Measurements from ENCODE around the gene OSCAR.
"Not testable (repeated sequence)": the region's sequence is repeated elsewhere in the genome, so short reads cannot be mapped to it uniquely, and the experiment has no call there.

The OSCAR gene

DNA sequence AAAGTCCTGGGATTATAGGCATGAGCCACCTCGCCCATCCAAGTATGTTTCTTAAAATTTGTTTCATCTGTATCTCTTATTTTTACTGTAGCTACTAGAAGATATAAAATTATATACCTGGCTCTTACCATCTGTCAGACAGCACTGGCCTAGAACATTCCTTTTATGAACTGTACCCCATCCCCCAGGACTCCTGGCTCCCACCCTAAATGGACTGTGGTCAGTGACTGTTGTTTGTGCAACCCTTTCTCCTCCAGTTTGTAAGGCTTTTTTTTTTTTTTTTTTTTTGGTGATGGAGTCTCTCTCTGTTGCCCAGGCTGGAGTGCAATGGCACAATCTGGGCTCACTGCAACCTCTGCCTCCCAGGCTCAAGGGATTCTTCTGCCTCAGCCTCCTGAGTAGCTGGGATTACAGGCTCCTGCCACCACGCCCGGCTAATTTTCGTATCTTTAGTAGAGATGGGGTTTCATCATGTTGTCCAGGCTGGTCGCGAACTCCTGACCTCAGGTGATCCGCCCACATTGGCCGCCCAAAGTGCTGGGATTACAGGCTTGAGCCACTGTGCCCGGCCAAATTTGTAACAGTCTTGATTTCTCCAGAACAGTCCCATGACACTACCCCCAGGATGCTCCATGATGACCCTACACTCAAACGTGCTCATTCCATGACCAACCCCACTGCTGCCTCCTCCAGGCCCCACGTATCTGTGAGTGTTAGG, 4.6 kb upstream of the OSCAR start:
- Histone ChIP-seq H3K4me1 (ENCODE audit: control insufficient read depth, insufficient read depth, low read length) (no peaks in the 10 kb centered on the region), H3K4me3 (ENCODE audit: low read length) (no peak overlapping the region), H3K27ac (ENCODE audit: low read length) (no peak overlapping the region), H3K27me3 (ENCODE audit: control insufficient read depth, insufficient read depth, low read length) (no peaks in the 10 kb centered on the region), H3K9me3 (ENCODE audit: control insufficient read depth, insufficient read depth, low read length) (no peaks in the 10 kb centered on the region), H3K36me3 (ENCODE audit: control insufficient read depth, insufficient read depth, low read length) (peaks cover 24% of the 10 kb centered on the region)
- WGBS (ENCODE audit: insufficient coverage, insufficient read length), result no CpG with 5 or more reads among the region's 11 CpGs
- no peak for DNase-seq (ENCODE audit: low read depth, low spot score)

DNA sequence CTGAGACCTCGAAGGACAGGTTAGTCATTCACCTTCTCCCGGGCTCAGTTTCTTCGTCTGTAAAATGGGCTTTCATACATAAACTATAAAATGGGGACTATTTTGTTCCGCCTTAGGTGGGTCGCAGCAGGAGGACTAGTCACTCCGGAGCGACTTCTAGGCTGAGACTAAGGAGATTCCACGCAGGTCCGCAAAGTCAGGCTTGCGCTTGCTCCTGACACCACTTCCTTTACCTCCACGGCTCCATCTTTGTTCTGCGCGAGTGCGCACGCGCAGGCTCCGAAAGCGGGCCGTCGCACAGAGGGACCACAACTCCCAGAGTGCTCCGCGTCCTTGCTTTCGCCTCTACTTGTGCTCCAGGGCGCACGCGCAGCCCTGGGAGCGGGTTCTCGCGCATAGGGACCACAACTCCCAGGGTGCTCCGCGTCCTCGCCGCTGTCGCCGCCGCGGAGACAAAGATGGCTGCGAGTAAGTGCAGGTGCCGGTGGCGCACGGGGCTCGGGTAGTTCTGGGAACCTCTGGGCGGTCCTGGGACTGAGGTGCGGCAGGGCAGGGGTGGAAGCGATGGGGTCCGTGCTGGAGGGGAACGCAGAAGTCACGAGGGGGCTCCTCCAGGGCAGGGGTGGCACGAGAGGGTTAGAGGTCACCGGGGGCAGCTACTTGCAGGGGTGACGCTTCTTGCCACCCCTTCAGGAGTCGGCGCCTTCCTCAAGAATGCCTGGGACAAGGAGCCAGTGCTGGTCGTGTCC, 2.0 kb upstream of the OSCAR start, which contains the start of gene NDUFA3:
Gene NDUFA3 (plus strand): TSS at position 435 of the 749 bp plus-strand sequence. CDS start 24 bp downstream, at position 459.
- Histone ChIP-seq H3K4me3 (ENCODE audit: low read length) (peak within 1 kb of the TSS; percentile 83), H3K4me1 (ENCODE audit: control insufficient read depth, insufficient read depth, low read length) (no peaks in the 10 kb centered on the region), H3K36me3 (ENCODE audit: control insufficient read depth, insufficient read depth, low read length) (peaks cover 3% of the 10 kb centered on the region; the same call in 1 of the 2 replicates), H3K27ac (ENCODE audit: low read length) (no peak within 1 kb of the TSS), H3K27me3 (ENCODE audit: control insufficient read depth, insufficient read depth, low read length) (no peaks in the 10 kb centered on the region), H3K9me3 (ENCODE audit: control insufficient read depth, insufficient read depth, low read length) (no peaks in the 10 kb centered on the region)
- peak; percentile 99 for DNase-seq (ENCODE audit: low read depth, low spot score)
- no CpG with 5 or more reads among the region's 54 CpGs for WGBS (ENCODE audit: insufficient coverage, insufficient read length)

DNA sequence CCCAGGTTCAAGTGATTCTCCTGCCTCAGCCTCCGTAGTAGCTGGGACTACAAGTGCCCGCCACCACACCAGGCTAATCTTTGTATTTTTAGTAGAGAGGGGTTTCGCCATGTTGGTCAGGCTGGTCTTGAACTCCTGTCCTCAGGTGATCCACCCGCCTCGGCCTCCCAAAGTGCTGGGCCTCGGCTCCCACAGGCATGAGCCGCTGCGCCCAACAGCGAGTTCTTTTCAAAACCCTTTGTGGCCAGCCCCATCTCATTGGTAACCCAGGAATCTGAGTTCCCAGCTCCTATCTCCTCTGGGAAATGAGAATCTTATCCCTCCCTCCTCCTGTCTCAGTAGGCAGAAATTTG, 724 bp downstream of the OSCAR start:
- H3K27ac ChIP-seq (ENCODE audit: low read length); H3K9me3 ChIP-seq (ENCODE audit: control insufficient read depth, insufficient read depth, low read length); H3K36me3 ChIP-seq (ENCODE audit: control insufficient read depth, insufficient read depth, low read length); H3K4me3 ChIP-seq (ENCODE audit: low read length); H3K27me3 ChIP-seq (ENCODE audit: control insufficient read depth, insufficient read depth, low read length); DNase-seq (ENCODE audit: low read depth, low spot score); H3K4me1 ChIP-seq (ENCODE audit: control insufficient read depth, insufficient read depth, low read length): not testable (repeated sequence)
- WGBS (ENCODE audit: insufficient coverage, insufficient read length), result no CpG with 5 or more reads among the region's 9 CpGs

DNA sequence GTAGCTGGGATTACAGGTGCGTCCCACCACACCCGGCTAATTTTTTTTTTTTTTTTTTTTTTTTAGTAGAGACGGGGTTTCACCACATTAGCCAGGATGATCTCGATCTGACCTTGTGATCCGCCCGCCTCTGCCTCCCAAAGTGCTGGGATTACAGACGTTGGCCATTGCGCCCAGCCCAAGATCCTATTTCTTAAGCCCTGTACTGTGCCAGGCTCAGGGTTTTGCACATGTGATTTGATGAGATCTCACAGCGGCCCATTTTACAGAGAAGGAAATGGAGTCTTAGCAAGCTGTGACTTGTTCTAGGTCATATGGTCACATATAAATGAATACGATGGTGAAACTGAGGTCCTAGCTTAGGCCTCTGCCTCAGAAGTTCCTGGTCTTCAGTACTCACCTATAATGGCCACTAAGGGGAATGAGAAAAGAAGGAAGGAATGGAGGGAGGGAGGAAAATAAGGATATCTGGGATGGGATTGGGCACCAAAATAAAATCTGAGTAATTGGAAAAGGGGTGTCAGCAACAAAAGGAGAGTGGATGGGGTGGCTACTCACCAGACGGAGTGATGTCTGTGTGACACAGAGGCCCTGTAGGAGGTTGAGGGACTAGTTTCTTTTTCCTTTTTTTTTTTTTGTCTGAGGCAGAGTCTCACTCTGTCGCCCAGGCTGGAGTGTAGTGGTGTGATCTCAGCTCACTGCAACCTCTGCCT, 1.3 kb downstream of the OSCAR start:
- no peak for DNase-seq (ENCODE audit: low read depth, low spot score)

DNA sequence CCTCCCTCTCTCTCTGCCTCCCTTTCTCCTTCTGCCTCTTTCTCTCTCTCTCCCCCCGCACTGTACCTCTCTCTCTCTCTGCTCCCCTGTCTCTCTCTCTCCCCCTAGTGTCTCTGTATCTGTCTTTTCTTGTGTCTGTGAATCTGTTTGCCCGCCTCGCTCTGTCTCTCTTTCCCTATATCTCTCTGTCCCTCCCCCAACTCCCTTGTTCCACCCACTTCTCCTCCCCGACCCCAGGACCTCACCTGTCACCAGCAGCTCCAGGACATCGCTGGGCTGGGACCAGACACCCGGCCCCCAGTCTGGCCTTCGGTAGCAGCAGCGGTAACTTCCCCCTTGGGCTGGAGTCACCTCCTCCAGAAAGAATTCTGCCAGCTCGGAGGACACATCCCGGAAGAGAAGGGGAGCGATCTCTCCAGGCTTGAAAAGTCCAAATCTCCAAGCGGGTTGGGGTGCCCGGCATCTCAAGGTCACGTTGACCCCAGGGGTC, 3.9 kb downstream of the OSCAR start:
- H3K36me3 ChIP-seq (ENCODE audit: control insufficient read depth, insufficient read depth, low read length), result no peaks in the 10 kb centered on the region
- no CpG with 5 or more reads among the region's 14 CpGs for WGBS (ENCODE audit: insufficient coverage, insufficient read length)
- no peaks in the 10 kb centered on the region for H3K27me3 ChIP-seq (ENCODE audit: control insufficient read depth, insufficient read depth, low read length)
- H3K4me1 ChIP-seq (ENCODE audit: control insufficient read depth, insufficient read depth, low read length), result no peaks in the 10 kb centered on the region
- no peak for DNase-seq (ENCODE audit: low read depth, low spot score)
- H3K4me3 ChIP-seq (ENCODE audit: low read length), result peak overlapping the region; percentile 3; the same call in 1 of the 2 replicates
- no peak overlapping the region for H3K27ac ChIP-seq (ENCODE audit: low read length)
- H3K9me3 ChIP-seq (ENCODE audit: control insufficient read depth, insufficient read depth, low read length), result no peaks in the 10 kb centered on the region

More for the DNA sequence above, 1.3 kb downstream of the OSCAR start:
- Histone ChIP-seq H3K36me3 (ENCODE audit: control insufficient read depth, insufficient read depth, low read length) (no peaks in the 10 kb centered on the region), H3K4me1 (ENCODE audit: control insufficient read depth, insufficient read depth, low read length) (no peaks in the 10 kb centered on the region), H3K9me3 (ENCODE audit: control insufficient read depth, insufficient read depth, low read length) (no peaks in the 10 kb centered on the region), H3K27me3 (ENCODE audit: control insufficient read depth, insufficient read depth, low read length) (no peaks in the 10 kb centered on the region), H3K4me3 (ENCODE audit: low read length) (no peak overlapping the region), H3K27ac (ENCODE audit: low read length) (no peak overlapping the region)
- WGBS (ENCODE audit: insufficient coverage, insufficient read length), result no CpG with 5 or more reads among the region's 12 CpGs

DNA sequence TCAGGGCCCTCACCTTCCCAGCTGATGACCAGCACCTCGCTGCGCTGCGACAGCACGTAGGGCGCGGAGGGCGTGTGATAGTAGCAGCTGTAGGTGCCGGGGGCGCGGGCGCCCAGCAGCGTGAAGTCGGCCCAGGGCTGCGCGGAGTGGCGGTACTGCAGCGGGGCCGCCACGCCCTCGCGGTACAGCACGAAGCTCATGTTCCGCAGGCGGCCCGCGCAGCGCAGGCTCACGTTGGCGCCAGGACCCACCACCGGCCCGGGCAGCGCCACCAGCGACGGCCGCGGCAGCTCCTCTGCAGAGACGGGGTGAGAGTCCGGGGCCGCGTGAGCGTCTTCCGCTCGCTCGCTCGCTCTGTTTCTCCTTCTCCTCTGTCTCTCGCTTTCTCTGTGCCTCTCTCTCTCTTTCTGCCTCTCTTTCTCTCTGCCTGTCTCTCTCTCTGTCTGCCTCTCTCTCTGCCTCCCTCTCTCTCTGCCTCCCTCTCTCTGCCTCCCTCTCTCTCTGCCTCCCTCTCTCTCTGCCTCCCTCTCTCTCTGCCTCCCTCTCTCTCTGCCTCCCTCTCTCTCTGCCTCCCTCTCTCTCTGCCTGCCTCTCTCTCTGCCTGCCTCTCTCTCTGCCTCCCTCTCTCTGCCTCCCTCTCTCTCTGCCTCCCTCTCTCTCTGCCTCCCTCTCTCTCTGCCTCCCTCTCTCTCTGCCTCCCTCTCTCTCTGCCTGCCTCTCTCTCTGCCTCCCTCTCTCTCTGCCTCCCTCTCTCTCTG, 4.6 kb downstream of the OSCAR start:
- H3K27me3 ChIP-seq (ENCODE audit: control insufficient read depth, insufficient read depth, low read length); H3K27ac ChIP-seq (ENCODE audit: low read length); H3K4me1 ChIP-seq (ENCODE audit: control insufficient read depth, insufficient read depth, low read length); H3K36me3 ChIP-seq (ENCODE audit: control insufficient read depth, insufficient read depth, low read length); DNase-seq (ENCODE audit: low read depth, low spot score); H3K9me3 ChIP-seq (ENCODE audit: control insufficient read depth, insufficient read depth, low read length): not testable (repeated sequence)
- H3K4me3 ChIP-seq (ENCODE audit: low read length), result peak overlapping the region; percentile 48; the same call in 1 of the 2 replicates
- no CpG with 5 or more reads among the region's 46 CpGs for WGBS (ENCODE audit: insufficient coverage, insufficient read length)

DNA sequence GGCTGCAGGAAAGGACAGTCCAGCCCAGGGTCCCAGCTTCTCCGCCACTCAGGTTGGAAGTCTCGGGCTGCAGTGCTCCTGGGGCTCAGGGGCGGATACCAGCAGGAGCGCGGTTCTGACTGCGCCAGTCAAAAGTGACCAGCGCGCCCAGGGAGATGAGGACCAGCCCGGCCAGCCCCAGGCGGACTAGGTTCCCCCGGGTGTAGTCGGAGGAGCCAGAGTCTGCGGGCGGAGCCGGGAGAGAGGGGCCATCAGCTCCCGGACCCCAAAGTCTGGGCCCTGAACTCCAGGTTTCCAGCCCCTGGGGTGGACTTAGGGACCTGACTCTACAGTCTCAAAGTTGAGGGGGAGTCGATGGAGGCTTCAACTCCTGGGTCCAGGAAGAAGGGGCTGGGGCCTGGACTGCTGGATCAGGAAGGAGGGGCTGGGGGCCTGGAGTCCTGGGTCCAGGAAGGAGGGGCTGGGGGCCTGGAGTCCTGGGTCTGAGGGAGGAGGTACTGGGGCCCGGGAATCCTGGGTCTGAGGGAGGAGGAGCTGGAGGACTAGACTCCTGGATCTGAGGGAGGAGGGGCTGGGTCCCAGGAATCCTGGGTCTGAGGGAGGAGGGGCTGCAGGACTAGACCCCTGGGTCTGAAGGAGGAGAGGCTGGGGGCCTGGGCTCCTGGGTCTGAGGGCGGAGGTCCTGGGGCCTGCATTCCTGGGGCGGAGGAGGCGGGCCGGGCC, 5.3 kb downstream of the OSCAR start:
- Histone ChIP-seq H3K27me3 (ENCODE audit: control insufficient read depth, insufficient read depth, low read length) (no peaks in the 10 kb centered on the region), H3K4me3 (ENCODE audit: low read length) (peak overlapping the region; percentile 48; the same call in 1 of the 2 replicates), H3K9me3 (ENCODE audit: control insufficient read depth, insufficient read depth, low read length) (no peaks in the 10 kb centered on the region), H3K36me3 (ENCODE audit: control insufficient read depth, insufficient read depth, low read length) (no peaks in the 10 kb centered on the region), H3K27ac (ENCODE audit: low read length) (no peak overlapping the region), H3K4me1 (ENCODE audit: control insufficient read depth, insufficient read depth, low read length) (no peaks in the 10 kb centered on the region)
- no CpG with 5 or more reads among the region's 22 CpGs for WGBS (ENCODE audit: insufficient coverage, insufficient read length)
- no peak for DNase-seq (ENCODE audit: low read depth, low spot score)

DNA sequence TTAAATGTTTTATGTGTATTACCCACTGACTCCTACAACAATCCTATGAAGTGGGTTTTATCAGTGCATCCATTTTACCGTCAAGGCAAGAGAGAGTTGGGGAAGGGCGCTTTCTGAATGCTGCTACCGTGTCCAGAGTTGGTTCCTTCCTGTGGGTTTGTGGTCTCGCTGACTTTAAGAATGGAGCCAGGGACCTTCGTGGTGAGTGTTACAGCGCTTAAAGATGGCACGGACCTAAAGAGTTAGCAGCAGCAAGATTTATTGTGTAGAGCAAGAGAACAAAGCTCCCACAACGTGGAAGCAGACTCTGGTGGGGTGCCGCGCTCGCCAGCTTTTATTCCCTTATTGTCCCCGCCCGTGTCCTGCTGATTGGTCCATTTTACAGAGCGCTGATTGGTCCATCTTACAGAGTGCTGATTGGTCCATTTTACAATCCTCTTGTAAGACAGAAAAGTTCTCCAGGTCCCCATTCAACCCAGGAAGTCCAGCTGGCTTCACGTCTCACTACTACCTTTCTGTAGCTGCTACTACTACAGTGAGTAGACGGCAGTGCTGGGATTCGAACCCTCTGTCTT, 6.1 kb downstream of the OSCAR start:
- H3K4me3 ChIP-seq (ENCODE audit: low read length), result no peak overlapping the region
- H3K4me1 ChIP-seq (ENCODE audit: control insufficient read depth, insufficient read depth, low read length), result peaks cover 1% of the 10 kb centered on the region; the same call in 1 of the 2 replicates
- no peaks in the 10 kb centered on the region for H3K9me3 ChIP-seq (ENCODE audit: control insufficient read depth, insufficient read depth, low read length)
- WGBS (ENCODE audit: insufficient coverage, insufficient read length), result no CpG with 5 or more reads among the region's 17 CpGs
- no peaks in the 10 kb centered on the region for H3K36me3 ChIP-seq (ENCODE audit: control insufficient read depth, insufficient read depth, low read length)
- no peaks in the 10 kb centered on the region for H3K27me3 ChIP-seq (ENCODE audit: control insufficient read depth, insufficient read depth, low read length)
- no peak for DNase-seq (ENCODE audit: low read depth, low spot score)
- no peak overlapping the region for H3K27ac ChIP-seq (ENCODE audit: low read length)

DNA sequence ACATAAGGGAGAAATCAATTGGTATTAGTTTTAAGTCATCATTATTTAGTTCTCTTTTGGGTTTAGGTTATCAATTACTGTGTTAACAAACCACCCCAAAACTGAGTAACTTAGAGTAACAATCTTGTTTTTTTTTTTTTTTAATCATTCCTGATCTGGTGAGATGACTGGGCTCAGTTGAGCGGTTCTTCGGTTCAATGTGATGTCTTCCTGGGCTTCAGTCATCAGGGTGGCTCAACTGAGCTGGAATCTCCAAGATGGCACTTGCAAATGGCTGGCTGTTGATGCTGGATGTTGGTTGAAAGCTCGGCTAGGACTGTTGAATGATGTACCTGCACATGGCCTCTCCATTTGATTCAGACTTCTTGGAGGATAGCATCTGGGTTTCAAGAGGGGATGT, 16.2 kb downstream of the OSCAR start:
- H3K4me3 ChIP-seq (ENCODE audit: low read length), result no peak overlapping the region
- no CpG with 5 or more reads among the region's 3 CpGs for WGBS (ENCODE audit: insufficient coverage, insufficient read length)
- peaks cover under 1% of the 10 kb centered on the region; the same call in 1 of the 2 replicates for H3K4me1 ChIP-seq (ENCODE audit: control insufficient read depth, insufficient read depth, low read length)
- DNase-seq (ENCODE audit: low read depth, low spot score), result no peak
- no peak overlapping the region for H3K27ac ChIP-seq (ENCODE audit: low read length)
- H3K9me3 ChIP-seq (ENCODE audit: control insufficient read depth, insufficient read depth, low read length), result peaks cover 2% of the 10 kb centered on the region; the same call in 1 of the 2 replicates
- H3K27me3 ChIP-seq (ENCODE audit: control insufficient read depth, insufficient read depth, low read length), result no peaks in the 10 kb centered on the region
- no peaks in the 10 kb centered on the region for H3K36me3 ChIP-seq (ENCODE audit: control insufficient read depth, insufficient read depth, low read length)

Data from iPS DF 6.9 (cell line).